Activated CD8-positive, alpha-beta memory T cell treated with anti-CD3 and anti-CD28 coated beads, Interleukin-2, amount 50 U/mL, for 24 hours (primary cell): ENCODE data around the gene PPP4C.

Experiments used
- DNase-seq: peaks from one replicate; pipeline ENCODE4 v3.0.0-alpha.2; 2020; ENCODE audit errors: extremely low read depth

PPP4C gene

DNA sequence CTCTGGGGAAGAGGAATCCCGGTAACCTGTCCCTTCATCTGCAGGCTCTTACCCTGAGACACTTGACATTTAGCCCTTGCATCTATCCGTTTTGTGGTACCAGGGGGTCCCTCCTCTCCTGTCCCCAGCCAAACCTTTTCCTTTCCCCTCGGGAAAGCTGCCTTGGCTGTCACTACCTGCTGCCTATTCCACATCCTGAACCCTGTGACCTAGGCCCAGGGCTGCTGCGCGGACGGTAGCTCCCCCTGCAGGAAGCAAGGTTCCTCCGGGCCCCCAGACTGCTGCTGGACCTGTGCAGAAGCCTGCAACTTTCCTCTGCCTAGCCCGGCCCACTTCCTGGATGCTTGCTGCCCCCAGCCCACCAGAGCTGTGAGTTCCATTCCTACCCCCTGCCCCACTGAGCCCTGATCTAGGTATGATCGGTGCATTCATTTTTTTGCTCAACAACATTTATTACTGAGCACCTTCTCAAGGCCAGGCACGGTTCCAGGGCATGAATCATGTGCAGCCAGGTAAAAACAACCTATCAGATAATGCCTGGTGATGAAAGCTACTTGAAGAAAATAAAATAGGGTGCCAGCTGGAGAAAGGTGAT, 20.7 kb upstream of the PPP4C start:
- no peak for DNase-seq

DNA sequence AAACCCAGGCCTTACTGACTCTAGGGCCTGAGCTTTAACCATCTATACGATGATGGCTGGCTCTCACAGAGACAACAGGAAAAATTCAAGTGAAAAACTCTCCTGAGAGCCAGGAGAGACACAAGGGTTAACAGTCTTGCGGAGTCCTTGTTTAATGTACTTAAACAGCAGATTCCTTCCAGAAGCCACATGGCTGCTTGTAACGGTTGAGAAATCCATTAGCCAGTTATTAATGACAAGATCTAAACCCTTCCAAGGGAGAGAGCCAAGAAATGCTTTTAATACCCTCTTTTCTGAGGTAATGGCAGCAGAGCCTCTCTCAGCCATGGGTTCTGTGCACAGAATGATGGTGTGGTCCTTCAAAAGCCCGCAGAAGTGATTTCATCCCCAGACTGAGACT, 15.4 kb upstream of the PPP4C start:
- DNase-seq, result no peak

DNA sequence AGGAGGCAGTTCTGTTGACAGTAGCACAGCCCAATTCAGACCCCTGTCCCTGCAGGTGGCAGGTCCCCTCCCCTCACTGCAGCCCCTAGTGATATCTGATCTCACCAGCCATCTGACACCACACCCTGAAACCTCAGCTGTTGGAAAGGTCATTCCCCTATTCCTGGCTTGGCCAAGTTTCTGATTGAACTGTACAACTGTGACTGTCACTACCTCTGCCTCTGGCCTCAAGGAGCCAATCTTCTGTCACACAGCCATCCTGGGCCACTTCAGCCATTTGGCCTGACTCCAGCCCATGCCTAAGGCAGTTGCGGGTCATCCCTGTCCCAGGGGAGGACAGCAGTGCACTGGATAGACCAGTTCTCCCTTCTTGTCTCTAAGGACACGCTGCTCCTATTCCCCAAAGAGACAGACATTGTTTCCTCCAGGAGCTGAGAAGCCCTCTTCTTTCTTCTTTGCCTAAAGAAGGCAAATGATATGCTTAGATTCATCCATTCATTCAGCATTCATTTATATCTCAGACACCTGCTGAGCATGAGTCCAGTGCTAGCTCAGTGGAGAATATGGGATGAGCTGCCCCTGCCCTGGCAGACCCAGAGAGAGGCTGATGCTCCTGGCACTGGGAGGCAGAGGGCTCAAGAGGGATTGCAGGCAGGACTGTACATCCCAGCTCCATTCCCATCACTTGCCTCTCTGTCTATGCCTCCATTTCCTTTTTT, 14.8 kb upstream of the PPP4C start:
- DNase-seq, result no peak

DNA sequence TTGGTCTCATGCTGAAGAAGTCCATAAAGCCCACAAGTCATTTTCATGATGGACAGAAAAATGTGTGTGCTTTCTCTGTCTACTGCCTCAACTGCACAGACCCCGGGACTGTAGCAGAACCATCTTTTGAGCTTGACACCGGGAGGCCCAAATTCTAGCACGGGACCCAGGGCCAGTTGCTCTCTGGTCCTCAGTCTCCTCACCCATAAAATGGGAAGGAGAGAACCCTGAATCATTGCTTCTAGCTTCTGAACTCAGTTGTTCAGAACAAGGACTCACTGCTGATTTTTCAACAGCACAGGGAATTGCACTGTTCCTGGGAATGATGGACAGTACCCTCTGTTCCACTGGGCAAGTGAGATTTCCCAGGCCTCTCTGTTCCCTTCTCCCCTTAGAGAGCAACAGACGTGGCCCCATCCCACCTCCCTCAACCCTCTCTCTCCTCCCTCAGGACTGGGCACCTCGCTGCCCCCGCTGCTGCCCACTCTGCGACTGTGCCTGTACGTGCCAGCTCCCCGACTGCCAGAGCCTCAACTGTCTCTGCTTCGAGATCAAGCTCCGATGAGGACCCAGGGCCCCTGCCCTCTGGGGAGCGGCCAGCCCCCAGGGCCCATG, 12.4 kb upstream of the PPP4C start:
- DNase-seq, result no peak

DNA sequence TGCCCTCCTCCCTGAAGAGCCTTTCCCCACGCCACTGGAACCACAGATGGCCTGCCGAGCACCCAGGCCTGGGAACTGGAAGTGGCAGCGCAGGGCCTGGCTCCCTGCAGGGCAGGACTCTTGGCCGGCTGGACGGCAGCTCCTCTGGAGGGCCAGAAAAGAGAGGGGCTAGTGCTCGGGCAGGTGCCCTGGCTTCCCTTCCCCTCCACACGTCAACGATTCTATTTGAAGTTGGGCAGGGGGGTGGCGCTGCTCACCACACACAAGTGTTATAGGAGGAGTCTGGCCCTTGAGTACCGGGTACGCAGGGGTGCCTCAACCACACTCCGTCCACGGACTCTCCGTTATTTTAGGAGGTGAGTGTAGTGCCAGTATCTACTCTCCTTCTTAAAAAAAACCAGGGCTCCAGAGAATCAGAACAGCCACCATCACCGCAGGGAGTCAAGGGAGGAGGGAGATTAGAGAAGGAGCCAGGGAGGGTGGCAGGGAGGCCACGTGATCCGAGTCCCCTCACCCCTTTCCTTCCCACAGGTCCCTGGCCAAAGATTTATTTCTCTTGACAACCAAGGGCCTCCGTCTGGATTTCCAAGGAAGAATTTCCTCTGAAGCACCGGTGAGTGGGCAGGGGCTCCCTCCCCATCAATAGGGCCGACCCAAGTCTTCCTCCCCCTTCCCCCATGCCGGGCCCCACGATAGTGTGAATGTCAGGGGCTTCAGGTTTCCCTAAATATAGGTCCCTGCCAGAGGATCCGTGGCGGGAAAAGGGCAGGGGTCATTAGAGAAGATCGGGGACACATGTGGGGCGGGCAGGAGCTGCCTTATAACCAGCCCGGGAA, 11.7 kb upstream of the PPP4C start:
- DNase-seq, result no peak

DNA sequence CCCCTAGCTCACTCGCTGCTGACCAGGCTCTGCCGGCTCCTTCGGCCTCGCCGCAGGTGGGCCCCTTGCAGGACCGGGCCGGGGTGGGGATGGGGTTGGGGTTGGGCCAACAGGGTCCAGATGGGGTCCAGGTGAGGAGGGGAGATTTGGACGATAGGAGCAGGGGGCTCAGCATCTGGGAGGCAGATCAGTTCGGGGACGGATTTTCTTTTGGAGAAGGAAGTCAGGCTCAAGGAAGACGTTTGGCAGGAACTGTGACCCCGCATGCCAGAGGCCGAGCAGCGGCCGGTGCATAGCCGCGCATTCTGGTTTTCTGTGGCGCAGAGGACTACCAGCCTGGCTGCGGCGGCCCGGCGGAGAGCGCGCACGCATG, 11.1 kb upstream of the PPP4C start:
- DNase-seq, result no peak

- peak; percentile 86 for DNase-seq
Observed at GRCh38 chr16:30065102-30065942, 10.5 kb upstream of the PPP4C start, which contains the start of gene ALDOA. Gene ALDOA, plus strand, starts transcription at chr16:30065760. Its CDS starts 1,138 bp downstream, at chr16:30066898.

- no peak for DNase-seq
Observed at GRCh38 chr16:30065943-30066760, 9.6 kb upstream of the PPP4C start.

DNA sequence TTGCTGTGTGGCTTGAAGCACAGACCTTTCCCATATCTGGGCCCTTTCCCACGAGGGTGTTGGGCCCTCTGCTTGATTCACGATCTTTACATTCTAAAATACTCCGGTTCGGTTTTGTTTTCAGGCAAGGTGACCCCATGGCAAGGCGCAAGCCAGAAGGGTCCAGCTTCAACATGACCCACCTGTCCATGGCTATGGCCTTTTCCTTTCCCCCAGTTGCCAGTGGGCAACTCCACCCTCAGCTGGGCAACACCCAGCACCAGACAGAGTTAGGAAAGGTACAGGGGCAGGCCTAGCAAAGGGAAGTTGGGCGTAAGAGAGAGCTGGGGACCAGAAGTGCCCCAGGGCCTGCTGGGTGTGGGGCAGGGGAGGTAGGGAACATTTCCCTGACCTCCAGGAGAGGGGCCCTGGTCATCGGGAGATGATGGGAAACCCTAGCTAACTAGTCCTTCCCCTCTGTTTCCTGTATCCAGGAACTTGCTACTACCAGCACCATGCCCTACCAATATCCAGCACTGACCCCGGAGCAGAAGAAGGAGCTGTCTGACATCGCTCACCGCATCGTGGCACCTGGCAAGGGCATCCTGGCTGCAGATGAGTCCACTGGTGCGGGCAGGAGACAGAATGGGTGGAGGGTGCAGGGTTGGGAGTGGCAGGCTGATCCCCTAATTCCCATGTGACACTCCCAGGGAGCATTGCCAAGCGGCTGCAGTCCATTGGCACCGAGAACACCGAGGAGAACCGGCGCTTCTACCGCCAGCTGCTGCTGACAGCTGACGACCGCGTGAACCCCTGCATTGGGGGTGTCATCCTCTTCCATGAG, 8.8 kb upstream of the PPP4C start:
- DNase-seq, result no peak

DNA sequence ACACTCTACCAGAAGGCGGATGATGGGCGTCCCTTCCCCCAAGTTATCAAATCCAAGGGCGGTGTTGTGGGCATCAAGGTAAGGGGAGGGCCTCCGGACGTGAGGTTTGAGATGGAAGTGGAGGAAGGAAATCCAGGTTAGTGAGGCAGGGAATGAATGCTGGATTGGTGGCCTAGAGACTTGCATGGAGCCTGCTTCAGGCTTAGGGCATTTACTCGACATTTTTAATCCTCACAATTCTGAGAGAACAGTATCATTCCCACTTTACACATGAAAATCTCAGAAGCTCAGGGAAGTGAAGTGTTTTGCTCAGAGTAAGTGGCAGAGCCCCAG, 8.2 kb upstream of the PPP4C start:
- no peak for DNase-seq

DNA sequence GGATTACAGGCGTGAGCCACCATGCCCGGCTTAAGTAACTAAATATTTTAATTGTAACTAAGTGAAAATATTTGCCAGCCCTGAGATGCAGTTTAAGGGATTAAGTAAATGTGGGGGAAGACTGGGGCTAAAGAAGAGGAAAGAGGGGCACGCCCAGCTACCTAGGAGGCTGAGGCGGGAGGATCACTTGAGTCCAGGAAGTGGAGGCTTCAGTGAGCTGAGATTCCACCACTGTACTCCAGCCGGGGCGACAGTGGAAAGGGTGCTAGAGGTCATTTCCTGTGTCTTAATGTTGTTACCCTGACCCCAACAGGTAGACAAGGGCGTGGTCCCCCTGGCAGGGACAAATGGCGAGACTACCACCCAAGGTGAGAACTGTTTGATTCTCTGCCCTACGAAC, 7.5 kb upstream of the PPP4C start:
- no peak for DNase-seq

- no peak for DNase-seq
Observed at GRCh38 chr16:30068750-30069610, 6.8 kb upstream of the PPP4C start.

GRCh38 chr16:30069611-30070462, 6.0 kb upstream of the PPP4C start:
- DNase-seq, result no peak

DNA sequence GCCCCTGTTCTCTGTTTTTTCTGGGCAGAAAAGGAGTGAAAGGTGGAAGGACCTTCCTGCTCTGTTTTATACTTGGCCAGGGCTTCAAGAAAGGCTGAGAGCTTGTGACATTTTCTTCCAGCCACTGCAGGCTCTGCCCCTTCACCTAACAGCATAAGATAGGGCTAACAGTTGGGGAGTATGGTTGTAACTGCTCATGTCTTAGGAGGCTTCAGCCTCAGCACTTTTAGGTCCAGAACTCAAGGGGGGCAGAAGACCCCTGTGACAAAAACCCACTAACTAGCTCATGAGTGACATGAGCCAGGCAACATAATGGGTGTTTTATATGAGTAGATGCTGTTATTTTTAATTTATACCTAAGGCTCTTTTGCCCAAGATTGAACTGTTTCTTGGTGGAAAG, 5.3 kb upstream of the PPP4C start:
- DNase-seq, result no peak

DNA sequence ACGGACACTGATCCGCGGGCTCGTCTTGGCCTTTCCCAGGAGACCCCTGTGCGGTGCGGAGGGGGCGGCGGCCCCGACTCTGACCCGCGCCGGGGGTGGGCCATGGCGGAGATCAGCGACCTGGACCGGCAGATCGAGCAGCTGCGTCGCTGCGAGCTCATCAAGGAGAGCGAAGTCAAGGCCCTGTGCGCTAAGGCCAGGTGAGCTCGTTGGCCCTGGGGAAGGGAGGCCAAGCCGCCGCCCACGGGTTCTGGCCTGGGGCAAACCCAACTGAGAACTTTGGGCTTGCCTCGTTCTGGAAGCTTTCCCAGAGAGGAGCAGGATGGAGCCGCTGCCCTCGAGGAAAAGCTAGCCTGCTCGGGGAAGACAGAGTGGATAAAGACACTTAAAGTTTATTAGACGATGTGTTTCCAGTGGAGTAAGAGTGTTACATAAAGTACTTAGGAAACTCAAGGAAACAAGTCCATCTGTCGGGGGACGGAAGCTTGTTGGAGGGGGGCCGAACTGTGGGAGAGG, 540 bp downstream of the PPP4C start:
- DNase-seq, result no peak

DNA sequence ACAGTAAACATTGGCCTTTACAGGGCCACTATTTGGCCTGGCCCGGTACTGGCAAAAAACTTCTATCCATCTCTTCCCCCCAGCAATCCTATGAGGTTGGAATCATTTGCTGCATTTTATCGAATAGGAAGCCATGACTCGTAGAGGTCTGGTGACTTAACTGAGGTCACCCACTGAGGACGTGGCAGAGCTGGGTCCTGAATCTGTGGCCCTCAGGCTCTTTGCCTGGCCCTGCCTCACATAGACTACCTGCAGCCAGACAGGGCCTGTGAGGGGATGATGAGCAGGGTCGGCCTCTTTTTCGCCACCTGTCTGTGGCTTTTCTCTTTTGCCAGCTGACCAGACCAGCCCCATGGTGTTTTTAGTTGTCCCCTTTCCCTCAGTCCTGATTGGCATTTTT, 1.9 kb downstream of the PPP4C start:
- no peak for DNase-seq

DNA sequence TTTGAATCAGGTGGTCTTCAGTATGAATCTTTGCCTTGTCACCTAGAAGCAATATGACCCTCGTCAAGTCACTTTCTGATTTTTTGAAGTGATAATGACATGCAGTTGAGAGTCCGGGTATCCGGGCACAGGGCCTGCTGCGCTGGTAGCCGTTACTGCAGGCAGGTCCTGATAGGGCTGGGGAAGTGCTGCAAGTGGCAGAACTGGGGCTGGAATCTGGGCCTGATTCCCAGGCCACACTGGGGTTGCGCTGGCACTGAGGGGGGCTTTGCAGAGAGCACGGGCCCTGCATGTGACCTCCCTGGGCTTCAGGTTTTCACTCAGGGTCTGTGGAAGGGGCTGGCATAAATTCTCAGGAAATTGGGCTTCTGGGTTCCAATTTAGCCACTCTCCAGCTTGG, 3.0 kb downstream of the PPP4C start:
- no peak for DNase-seq

GRCh38 chr16:30079480-30079879, 3.7 kb downstream of the PPP4C start:
- DNase-seq, result no peak
